GM10266 (cell line): Measurements from ENCODE around the gene BTBD9.

Experiments used
- DNase-seq: peaks from one replicate; pipeline ENCODE4 v3.0.0; 2012; ENCODE audit errors: extremely low spot score
- CTCF ChIP-seq: IDR thresholded peaks from 2 replicates; pipeline ENCODE4 v1.5.1; 2012; ENCODE audit warnings: mild to moderate bottlenecking, low read depth; ENCODE audit not compliant: control insufficient read depth, insufficient read depth; ENCODE audit errors: missing control alignments

The BTBD9 gene

GRCh38 chr6:38164671-38165108 lies 475.0 kb downstream of the BTBD9 start:
- no peak for TF ChIP-seq CTCF
- DNase-seq = no peak

- DNase-seq = no peak
- no peak for TF ChIP-seq CTCF
Measured at GRCh38 chr6:38164131-38164481, 475.6 kb downstream of the BTBD9 start.

GRCh38 chr6:38163186-38164130 lies 476.3 kb downstream of the BTBD9 start:
- TF ChIP-seq CTCF = no peak
- no peak for DNase-seq

- TF ChIP-seq CTCF = no peak
- no peak for DNase-seq
Measured at GRCh38 chr6:38162493-38163185, 477.1 kb downstream of the BTBD9 start.

GRCh38 chr6:38161754-38162492 lies 477.8 kb downstream of the BTBD9 start:
- no peak for DNase-seq
- TF ChIP-seq CTCF = no peak

- no peak for TF ChIP-seq CTCF
- DNase-seq = no peak
Measured at GRCh38 chr6:38161331-38161730, 478.4 kb downstream of the BTBD9 start.
